ENCODE results near the gene NMRAL1.
A peak's percentile ranks its signal among the peaks of the same experiment; 100 is the strongest.

NMRAL1 gene

DNA sequence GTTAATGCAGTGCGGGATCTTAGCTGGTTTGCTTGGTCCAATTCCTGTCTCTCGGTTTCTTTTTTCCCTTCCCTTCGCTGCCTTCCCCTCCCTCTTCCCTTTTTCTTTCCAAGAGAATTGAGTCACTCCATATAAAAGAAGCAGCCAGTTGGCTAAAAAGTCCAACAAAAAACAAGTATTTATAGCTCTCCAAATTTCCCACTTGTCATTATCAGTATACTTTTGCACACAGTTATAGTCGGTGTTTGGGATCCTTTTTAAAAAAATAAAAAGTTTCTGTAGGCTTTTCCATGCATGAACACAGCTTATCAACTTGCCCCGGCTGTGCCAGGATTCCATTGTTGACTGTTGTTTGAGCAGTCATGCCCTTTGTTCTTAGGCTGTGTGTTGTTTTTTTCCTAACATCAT is 26.6 kb upstream of the NMRAL1 start:
- DNase-seq = no peak

DNA sequence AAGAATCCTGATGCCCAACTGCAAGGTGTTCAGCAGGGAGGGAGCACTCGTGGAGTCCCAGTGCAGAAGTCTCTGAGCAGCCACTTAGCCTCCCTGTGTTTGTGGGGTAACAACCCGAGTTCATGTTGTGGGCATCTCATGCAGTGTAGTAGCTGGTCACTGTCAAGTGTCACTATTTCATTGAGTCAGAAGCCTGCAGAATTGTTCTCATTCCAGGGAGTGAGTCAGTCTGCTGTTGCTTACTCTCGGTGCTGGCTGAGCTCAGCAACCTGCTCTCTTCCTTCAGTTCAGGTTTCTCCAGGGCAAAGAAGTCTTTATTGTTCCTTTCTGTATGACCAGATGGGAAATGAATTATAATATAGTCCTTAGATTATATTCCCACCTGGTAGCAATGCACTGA is 25.8 kb upstream of the NMRAL1 start:
- DNase-seq = no peak

DNA sequence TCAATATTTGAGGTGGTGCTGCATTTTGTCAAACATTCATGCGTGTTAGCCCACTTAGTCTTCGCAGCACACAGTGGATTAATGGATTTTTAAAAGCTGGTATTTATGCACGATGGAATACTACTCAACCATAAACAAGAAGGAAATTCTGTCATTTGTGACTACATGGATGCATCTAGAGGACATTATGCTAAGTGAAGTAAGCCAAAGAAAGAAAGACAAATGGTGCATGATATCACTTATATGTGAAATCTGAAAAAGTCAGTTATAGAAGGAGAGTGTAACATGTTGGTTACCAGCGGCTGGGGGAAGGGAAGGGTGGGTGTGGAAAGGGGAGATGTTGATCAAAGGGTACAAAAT is 24.8 kb upstream of the NMRAL1 start:
- no peak for DNase-seq

DNA sequence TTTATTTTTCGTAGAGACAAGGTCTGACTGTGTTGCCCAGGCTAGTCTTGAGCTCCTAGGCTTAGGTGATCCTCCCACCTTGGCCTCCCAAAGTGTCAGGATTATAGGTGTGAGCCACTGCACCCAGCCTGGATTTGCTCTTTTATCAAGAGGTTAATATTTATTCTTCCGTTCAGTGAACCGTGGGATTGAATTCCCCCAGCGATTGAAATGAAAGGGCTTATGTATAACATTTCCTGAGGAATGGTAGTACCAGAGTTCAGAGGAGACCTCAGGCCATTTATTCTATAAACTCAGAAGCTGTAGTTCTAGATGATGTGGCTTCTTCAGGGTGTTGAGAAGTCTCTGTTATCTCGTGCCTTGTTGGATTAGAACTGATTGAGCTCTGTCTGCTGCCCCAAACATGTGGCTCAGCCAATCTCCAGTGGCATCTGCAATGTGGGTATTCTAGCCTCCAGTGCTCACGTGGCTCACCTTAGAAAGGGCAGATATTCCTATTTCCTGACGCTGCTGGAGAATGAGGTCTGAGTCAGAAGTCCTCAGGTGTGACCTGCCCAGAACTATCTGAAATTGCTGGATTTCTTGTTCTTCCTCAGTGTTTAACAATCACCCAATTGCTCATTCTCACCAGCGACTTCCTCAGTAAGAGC is 24.2 kb upstream of the NMRAL1 start:
- no peak for DNase-seq

DNA sequence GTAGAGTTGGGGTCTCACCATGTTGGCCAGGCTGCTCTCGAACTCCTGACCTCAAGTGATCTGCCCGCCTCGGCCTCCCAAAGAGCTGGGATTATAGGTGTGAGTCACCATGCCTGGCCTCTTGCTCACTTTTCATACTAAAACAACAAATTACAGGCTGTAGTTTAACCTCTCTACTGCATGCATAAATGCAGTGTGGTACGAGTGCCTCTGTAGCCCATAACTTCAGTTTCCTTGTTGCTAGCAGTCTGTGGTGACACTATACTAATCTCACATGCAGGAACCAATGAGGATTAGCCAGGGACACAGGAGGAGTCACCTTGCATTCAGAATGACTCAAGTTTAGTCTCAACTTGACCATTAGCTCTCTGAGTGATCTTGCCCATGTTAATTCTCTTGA is 21.9 kb upstream of the NMRAL1 start:
- no peak for DNase-seq

DNA sequence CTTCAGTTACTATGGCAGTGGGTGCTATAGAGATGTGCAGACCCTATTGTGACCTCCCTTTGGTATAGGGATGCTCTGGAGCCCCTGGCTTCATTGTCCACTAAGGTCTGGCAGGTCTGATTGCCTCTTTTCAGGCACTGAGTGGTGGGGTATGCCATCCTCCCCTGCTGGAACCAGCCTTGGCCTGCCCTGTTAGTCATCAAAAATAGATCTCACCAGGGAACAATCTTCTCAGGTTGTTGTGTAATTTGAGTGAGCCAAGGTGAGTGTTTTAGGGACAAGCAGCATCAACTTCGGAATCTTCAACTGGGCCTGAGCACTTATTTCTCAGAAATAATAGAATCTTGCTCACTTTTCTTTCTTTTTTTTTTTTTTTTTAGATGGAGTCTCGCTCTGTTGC is 21.3 kb upstream of the NMRAL1 start:
- no peak for DNase-seq

DNA sequence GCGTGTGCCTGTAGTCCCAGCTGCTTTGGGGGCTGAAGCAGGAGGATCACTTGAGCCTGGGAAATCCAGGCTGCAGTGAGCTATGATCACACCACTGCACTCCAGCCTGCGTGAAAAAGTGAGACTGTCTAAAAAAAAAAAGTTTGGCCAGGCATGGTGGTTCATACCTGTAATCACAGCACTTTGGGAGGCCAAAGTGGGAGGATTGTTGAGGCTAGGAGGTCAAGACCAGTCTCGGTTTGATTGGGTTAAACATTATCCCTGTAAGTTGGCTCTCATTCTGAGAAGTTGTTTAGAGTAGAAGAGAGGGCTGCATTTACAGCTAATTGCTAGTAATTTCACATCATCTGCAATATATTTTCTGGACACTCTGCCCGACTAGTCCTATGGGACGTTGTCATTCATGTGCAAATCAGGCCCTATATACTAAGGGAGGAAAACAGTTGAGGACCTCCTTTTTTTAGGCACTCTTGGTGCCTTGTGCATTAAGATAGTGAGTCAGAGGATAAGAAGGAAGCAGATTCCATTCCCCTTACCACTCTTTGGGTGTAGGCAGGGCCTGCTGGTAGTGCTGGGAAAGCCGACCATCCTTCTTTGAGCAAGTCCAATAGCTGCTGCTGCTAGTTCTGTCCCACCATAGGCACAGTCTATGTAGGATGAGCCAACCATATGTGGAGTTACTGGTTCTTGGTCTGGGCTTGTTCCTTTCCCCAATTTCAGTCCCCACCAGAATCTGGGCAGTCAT is 20.5 kb upstream of the NMRAL1 start:
- no peak for DNase-seq

DNA sequence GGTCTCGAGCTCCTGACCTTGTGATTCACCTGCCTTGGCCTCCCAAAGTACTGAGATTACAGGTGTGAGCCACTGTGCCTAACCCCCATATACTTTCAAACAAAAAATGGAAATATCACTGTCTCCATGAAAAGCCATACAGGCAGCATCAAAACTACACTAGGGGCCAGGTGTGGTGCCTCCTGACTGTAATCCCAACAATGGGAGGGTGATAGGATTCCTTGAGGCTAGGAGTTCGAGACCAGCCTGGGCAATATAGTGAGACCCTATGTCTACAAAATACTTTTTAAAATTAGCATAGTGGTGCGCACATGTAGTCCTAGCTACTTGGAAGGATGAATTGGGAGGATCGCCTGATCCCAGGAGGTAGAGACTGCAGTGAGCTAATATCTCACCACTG is 17.5 kb upstream of the NMRAL1 start:
- no peak for DNase-seq

DNA sequence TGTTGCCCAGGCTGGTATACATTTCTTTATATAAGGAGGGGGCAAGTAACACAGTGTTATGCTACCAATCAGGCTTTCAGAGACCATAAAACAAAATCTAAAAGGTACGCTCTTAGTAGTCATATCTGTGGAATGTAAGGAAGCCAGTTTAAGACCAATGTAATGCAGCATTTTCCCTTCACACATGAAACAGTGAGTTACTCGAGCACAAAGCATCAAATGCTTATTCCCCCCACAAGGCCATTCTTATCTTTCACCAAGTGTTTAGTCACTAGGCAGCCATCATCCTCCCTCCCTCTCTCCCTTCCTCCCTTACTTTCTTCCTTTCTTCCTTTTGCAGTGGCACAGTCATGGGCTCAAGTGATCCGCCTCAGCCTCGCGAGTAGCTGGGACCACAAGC is 14.6 kb upstream of the NMRAL1 start:
- DNase-seq = no peak

DNA sequence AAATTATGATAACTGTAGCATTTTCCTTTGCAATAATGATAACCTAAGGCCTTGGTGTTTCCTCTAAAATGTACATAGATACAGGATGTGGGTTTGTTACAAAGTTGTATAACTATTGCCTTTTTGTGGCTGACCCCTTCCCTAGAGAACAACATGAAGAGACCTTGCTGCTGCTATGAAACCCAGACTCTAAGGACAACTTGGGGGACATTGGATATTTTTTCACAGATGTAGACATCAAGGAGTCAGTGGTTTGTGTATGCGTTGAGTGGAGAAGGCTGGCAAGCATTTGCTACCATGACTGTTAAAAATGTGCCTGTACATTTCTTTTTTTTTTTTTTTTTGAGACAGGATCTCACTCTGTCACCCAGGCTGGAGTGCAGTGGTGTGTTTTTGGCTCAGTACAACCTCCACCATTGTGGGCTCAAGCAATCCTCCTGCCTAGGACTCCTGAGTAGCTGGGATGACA is 14.1 kb upstream of the NMRAL1 start:
- DNase-seq = no peak

DNA sequence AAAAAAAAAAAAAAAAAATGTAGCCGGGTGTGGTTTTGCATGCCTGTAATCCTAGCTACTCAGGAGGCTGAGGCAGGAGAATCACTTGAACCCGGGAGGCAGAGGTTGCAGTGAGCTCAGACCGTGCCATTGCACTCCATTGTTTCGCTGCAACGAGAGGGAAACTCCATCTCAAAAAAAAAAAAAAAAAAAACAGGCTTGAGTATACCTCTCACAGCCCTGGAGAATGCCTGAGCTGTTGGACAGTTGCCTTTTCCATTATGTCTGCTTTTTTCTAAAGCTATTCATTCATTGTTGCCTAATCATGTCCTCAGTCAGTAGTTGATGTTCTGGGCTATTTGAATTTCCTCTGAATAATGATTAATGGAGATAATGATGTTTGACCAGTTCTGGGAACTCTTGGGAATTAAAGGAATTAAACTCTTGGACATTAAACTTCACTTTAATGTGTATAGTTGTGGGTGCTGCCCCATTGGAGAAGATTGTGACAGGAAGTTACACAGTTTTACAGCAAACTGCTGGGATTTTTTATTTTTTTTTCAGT is 13.6 kb upstream of the NMRAL1 start:
- no peak for DNase-seq

DNA sequence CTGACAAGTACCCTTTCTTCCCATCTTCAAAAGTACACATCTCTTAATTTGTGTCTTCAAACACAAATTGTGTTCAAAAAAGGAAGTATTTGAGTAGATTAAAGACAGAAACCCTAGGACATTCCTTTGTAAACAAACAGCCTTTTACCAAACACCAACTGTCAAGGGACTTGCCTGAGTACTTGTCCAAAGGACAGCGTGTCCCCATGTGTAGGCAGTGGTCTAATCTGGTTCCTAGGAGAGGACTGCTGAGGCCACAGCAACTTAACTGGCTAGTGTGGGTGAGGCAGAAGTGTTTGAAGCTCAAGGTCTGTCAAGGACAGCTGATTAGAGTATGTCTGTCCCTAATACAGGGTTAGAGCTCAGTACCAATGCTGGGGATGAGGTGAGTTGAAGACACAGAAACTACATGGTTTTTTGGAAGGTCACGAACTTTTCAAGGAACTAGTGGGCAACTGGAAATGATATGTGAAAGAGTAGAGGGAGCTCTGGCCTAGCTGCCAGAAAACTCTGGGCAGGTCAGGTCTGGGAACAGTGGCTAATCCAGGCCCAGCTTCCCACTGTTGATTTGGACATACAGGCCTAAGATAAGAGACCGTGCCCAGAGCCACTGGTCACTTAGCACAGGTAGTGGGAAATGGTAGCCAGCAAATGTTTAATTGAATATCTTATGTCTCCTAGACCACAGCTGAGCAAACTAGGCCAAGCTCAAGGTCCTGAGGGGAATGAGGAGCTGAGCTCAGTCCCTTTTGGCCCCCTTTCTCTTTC is 11.9 kb upstream of the NMRAL1 start:
- no peak for DNase-seq

DNA sequence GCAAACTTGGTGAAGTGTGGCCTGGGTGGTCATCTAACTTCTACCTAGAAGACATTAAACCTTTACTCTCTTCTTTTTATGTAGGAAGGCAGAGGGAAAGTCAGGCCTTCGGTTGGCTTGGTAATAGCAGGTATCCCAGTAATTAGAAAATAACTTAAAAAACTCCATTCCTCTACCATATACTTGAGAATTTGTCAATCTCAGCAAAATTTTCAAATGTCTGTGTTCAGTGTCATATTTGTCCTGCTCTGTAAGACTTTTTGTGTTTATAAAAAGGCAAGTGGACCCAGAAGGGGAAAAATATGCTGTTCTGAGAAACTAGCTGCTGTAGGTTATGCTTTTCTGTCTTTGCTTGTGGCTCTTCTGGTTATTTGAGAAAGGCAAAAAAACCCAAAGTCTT is 7.5 kb upstream of the NMRAL1 start:
- no peak for DNase-seq

DNA sequence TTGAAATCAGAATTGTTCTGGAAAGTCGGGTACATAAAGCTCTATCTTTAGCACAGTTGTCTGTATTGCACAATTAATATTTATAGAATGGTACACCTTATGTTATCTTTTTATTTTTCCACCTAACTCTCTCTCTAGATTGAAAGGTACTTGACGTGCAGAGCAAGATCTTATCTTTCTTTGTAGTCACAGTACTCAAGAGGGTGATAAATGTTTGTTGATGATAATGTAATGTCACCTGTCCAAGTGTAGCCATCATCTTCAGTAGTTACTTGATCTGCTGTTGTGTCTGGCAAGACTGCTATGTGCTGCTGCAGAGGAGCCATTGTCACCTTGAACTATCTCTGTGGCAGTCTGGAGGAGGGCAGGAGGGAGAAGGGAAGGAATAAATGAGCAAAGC is 7.1 kb upstream of the NMRAL1 start:
- no peak for DNase-seq

DNA sequence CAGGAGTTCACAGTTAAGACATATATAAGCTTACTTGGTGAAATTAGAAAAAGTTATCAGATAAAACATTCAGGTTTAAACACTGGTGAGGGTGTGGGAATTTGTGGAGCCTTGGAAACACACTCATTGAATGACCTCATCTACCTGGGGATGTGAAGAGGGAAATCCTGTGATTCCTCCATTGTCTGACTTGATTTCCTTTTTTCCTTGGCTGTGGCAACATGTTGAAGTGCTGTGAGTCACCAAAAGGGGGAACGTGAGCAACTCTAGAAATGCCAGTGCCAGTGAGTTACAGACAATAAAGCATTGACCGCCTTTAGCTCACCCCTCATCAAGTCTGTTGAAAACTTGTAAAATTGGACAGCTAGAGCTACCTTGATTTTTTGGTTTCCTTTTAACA is 3.5 kb upstream of the NMRAL1 start:
- no peak for DNase-seq

DNA sequence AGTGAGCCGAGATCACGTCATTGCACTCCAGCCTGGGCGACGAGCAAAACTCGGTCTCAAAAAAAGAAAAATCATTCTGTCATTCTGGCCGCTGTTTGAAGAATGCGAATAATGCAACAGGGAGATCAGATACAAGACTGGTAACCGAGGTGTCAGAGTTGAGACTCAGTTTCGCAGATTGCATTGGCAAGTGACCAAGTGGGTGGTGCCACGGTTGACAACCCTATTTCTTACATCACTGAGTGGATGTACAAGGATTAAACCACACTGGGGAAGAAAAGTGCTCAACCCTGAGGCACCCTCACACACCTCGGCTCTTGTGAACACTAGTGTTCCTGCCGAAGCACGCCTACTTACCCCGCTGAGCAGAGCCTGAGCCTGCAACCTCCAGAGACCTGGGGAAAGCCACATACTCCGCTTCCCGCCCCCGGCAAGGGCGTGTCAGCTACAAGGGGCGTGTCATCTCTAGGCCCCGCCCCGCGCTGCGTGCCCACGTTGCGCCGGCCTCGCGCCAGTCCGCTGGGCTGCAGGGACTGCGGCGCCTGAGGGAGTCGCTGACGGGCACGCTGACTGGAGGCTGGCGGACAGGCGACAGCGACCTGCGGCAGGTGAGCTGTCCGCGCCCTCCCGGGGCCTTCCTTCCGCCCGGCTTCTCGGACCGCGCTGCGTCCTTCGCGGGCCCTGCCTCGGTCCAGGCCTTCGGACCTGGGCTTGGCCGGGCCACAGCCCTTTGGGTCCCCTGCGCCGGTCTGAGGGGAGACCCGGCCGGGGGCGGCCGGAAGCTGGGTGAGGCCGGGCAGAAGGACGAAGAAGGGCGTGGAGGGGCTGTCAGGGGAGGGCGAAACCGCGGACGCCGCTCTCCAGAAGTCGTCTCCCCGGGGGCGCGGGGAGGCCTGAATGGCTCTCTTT is 1.7 kb upstream of the NMRAL1 start, which contains the start of gene HMOX2:
TSS of gene HMOX2 (plus strand) at position 519 of the 909 bp plus-strand sequence. CDS start 29,127 bp downstream, outside the sequence.
- DNase-seq = peak; percentile 88

DNA sequence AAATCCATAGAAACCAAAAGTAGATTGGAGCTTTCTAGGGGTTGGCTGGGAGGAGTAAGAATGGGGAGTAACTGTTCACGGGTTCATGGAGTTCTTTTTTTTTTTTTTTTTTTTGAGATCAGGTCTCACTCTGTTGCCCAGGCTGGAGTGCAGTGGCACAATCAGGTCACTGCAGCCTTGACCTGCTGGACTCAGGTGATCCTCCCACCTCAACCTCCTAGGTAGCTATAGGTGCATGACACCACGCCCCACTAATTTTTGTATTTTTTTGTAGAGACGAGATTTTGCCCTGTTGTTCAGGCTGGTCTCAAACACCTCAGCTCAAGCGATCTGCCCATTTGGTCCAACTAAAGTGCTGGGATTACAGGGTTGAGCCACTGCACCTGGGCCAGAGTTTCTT is 1.5 kb downstream of the NMRAL1 start:
- DNase-seq = no peak

DNA sequence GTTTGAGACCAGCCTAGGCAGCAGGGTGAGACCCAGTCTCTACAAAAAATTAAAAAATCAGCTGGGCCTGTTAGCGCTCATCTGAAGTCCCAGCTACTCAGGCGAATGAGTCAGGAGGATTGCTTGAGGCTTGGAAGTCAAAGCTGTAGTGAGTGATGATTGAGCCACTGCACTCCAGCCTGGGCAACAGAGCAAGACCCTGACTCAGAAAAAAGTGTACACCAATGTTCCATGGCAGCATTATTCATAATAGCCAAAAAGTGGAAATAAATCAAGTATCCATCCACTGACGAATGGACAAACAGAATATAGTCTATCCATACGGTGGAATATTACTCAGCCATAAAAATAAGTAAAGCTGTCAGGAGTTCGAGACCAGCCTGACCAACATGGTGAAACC is 2.6 kb downstream of the NMRAL1 start:
- DNase-seq = no peak

DNA sequence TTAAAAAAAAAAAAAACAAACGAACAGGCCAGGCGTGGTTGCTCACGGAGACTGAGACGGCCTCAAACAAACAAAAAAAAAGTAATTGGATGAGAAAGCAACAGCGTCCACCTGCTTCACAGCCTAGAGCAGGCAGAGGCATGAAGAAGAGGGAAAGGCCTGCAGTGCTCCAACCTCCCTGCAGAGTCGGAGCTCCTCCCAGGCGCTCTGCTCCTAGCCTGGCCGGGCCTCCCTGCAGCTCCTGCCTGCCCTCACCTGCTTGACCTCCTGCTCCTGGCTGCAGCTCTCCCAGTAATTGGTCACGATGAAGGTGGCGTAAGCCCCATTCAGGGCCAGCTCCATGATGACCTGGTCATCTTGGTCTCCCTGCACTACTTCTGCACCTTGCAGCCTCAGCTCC is 5.5 kb downstream of the NMRAL1 start:
- no peak for DNase-seq

DNA sequence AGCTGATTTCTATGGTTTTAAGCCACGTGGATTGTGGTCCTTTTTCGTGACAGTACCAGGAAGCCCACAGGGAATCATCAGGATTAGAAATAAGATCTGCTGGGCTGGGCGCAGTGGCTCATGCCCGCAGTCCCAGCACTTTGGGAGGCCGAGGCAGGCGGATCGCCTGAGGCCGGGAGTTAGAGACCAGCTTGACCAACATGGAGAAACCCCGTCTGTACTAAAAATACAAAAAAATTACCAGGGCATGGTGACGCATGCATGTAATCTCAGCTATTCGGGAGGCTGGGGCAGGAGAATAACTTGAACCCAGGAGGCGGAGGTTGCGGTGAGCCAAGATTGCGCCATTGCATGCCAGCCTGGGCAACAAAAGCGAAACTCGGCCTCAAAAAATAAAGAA is 6.5 kb downstream of the NMRAL1 start:
- DNase-seq = no peak

DNA sequence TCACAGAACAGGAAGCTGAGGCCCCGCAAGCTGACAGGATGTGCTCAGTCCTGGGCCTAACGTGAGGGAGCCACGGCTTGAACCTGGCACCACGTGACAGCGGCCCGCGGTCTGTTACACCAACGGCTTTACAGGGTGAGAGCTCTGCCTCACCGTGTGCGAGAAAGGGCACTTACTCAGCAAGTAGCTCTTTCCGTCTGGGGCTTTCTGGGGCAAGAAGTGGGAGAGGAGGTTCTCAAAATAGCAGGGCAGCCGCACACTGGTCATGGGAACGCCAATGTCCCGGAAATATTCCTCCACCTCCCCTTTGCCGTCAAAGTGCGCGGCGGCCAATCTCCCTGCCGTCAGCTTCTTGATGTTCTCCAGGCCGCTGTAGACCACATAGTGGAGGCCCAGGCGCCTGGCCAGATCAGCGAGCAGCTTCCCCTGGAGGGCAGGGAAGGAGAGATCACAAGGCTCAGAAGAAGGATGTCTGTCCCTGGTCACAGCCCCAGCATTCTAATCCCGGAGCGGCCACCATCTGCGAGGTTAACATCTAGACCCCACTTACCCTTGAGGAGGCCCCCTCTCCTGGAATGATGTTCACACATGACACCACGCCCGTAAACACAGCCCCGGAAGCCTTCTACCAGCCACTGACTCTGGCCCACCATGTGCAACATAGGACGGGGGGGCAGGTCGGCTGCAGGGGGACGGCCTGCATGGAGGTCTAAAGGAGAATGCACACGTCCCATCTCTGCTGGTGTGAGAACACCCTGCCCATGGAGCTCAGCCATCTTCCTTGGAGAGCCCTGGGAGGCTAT is 8.2 kb downstream of the NMRAL1 start:
- peak; percentile 69 for DNase-seq
